Ovary (tissue), 9 donors: Measurements from ENCODE around the gene RRP36. TPM values are rescaled to one million over a fixed set of nuclear protein-coding genes. Genes with fewer than 3 reads are reported as not detected.
A peak's percentile ranks its signal among the peaks of the same experiment; 100 is the strongest.

Experiments
- DNase-seq, 5 donors: peaks; one replicate each; pipeline ENCODE4 v3.0.0-alpha.2; 2019 to 2020
- H3K27ac ChIP-seq, 2 donors: fragments of 200-600 bp; one replicate each; pipeline versions ENCODE4 v1.5.1 to v1.8.0; 2019 to 2022
- H3K27me3 ChIP-seq: fragments of 200-600 bp; one replicate; pipeline ENCODE4 v1.8.0; 2022
- H3K36me3 ChIP-seq: fragments of 200-600 bp; sonication (generic); one replicate; pipeline ENCODE4 v1.5.1; 2019
- H3K4me1 ChIP-seq: one replicate; pipeline ENCODE4 v1.8.1; 2013; ENCODE audit warnings: mild to moderate bottlenecking, moderate library complexity; ENCODE audit not compliant: insufficient read depth
- H3K4me3 ChIP-seq: fragments of 200-600 bp; sonication (generic); one replicate; pipeline ENCODE4 v1.5.1; 2017
- H3K9me3 ChIP-seq, 2 donors: fragments of 200-600 bp in 1 of 2; sonication (generic) in 1 of 2; one replicate each; pipeline versions ENCODE4 v1.5.1 to v1.8.1; 2013 to 2019; ENCODE audit warnings: mild to moderate bottlenecking in 1 of 2, moderate library complexity in 1 of 2
- CTCF ChIP-seq, 3 donors: fragments of 450-650 bp in 2 of 3; fragments of 200-600 bp in 1 of 3; IDR thresholded peaks; one replicate each; pipeline versions ENCODE4 v1.5.1 to v1.8.0; 2016 to 2022; ENCODE audit warnings: antibody characterized with exemption in 3 of 3, mild to moderate bottlenecking in 1 of 3
- EP300 ChIP-seq: sonication (generic); formaldehyde crosslinking; IDR thresholded peaks from one replicate; pipeline ENCODE4 v1.6.1; 2017; ENCODE audit warnings: antibody characterized with exemption
- POLR2A ChIP-seq: fragments of 450-650 bp; IDR thresholded peaks from one replicate; pipeline ENCODE4 v1.6.1; 2017; ENCODE audit warnings: antibody characterized with exemption, mild to moderate bottlenecking, moderate library complexity
- WGBS, 3 donors: extraction: QIAGEN DNeasy Blood & Tissue Kit in 1 of 3; methylation state at CpG; one replicate each; pipeline versions ENCODE4 v1.1.5 to v1.1.7; 2013 to 2017; 5-methylcytosine and 5-hydroxymethylcytosine counted together
- intact Hi-C, 4 donors: fragments of 100-400 bp; cut with DNase I; formaldehyde crosslinking; loops; one replicate each; pipeline versions ENCODE4 v1.11.0 to v1.15.1; 2022 to 2023
- polyA plus RNA-seq, 2 donors: library from polyadenylated mRNA; stranded (reverse); fragments of 200-250 nt in 1 of 2; fragments of 350-450 nt in 1 of 2; fragmentation: Illumina TruSeq in 1 of 2; extraction: RNeasy Lipid Tissue Mini Kit (QIAGEN cat#74804) in 1 of 2; gene quantifications; one replicate each; pipeline ENCODE4 v1.2.3, GENCODE V29; 2013 to 2014
- total RNA-seq, 7 donors: library from RNA; depleted of rRNA in 2 of 7; stranded (reverse); fragments of >200 nt in 2 of 7; fragmentation: NEBNext Ultra II Directional in 3 of 7; extraction: Animal tissue kit (Norgen Biotek cat#: 25700) in 3 of 7; gene quantifications; one replicate each; pipeline versions ENCODE4 v1.1.0 to v1.2.4, GENCODE V29; 2016 to 2023
- donor health status: DM: no; HTN: no; CAD: no; lungs with moderate emphysema.
- donor health status: DM: no; HTN: no; CAD: no.
- donor health status: Bipolar disorder and iron deficiency.
- donor health status: DM: yes; HTN: yes; CAD: no.
- donor health status: DM: no; HTN: no; CAD: no.
- donor health status: DM: yes; HTN: yes; CAD: no.

RRP36 gene
- total and polyA plus RNA-seq, 9 donors, result 23.6 to 58.7 (median 36.0) TPM

- TF ChIP-seq POLR2A, result no peak
- no peak for TF ChIP-seq EP300
- no peak for TF ChIP-seq CTCF (IDR thresholded peaks at IDR 0.05)
- no peaks in the 10 kb centered on the region for H3K9me3 ChIP-seq
- H3K4me3 ChIP-seq, result no peak overlapping the region
- no peak for DNase-seq
- peaks cover 8% of the 10 kb centered on the region for H3K4me1 ChIP-seq
- no peak overlapping the region for H3K27ac ChIP-seq
- H3K36me3 ChIP-seq, result no peaks in the 10 kb centered on the region
- WGBS, 3 donors, result 90 to 97% (median 91%) methylated on average over 12 of the region's 12 CpGs
- H3K27me3 ChIP-seq, result no peaks in the 10 kb centered on the region
- intact Hi-C loops, result no loop called here
These were observed 41.4 kb downstream of the RRP36 start for GRCh38 chr6:43062818-43063217.

- Histone ChIP-seq H3K36me3 (no peaks in the 10 kb centered on the region), H3K27ac (no peak overlapping the region), H3K4me3 (no peak overlapping the region), H3K9me3 (no peaks in the 10 kb centered on the region), H3K27me3 (no peaks in the 10 kb centered on the region), H3K4me1 (peaks cover 3% of the 10 kb centered on the region)
- intact Hi-C loops, result loop anchor here (2.0 to 10.0 kb wide), 4 partner anchors 55 to 73 kb away; no protein-coding TSS in a partner anchor
- TF ChIP-seq POLR2A, result no peak
- TF ChIP-seq CTCF (IDR thresholded peaks at IDR 0.05), result peak; percentile 22 to 62 (median 52)
- 37 to 43% (median 40%) methylated on average over 6 of the region's 6 CpGs for WGBS, 3 donors
- DNase-seq, result peak in 2 of 5 donors; percentile 36 to 43
These were observed 48.7 kb downstream of the RRP36 start for GRCh38 chr6:43070028-43070632.

GRCh38 chr6:43074847-43075669, 53.6 kb downstream of the RRP36 start:
- peaks cover 15% of the 10 kb centered on the region for H3K4me1 ChIP-seq
- H3K4me3 ChIP-seq, result no peak overlapping the region
- H3K27me3 ChIP-seq, result no peaks in the 10 kb centered on the region
- peak overlapping the region in 1 of 2 donors; percentile 56 for H3K27ac ChIP-seq
- intact Hi-C loops, result loop anchor here (5.0 to 10.0 kb wide), 4 partner anchors 47 to 67 kb away; no protein-coding TSS in a partner anchor
- DNase-seq, result peak; percentile 79 to 90 (median 86)
- no peaks in the 10 kb centered on the region for H3K9me3 ChIP-seq
- TF ChIP-seq CTCF (IDR thresholded peaks at IDR 0.05), result no peak
- TF ChIP-seq EP300, result no peak
- TF ChIP-seq POLR2A, result no peak
- 16 to 25% (median 20%) methylated on average over 4 to 6 of the region's 6 CpGs for WGBS, 3 donors
- H3K36me3 ChIP-seq, result no peaks in the 10 kb centered on the region

- Histone ChIP-seq H3K9me3 (no peaks in the 10 kb centered on the region), H3K27ac (peak within 1 kb of the TSS; percentile 49 to 66), H3K27me3 (no peaks in the 10 kb centered on the region), H3K4me3 (peak within 1 kb of the TSS; percentile 68), H3K4me1 (peaks cover 15% of the 10 kb centered on the region), H3K36me3 (no peaks in the 10 kb centered on the region)
- intact Hi-C loops, result loop anchor here in 2 of 4 donors (5.0 to 10.0 kb wide), 2 partner anchors 46 to 49 kb away; no protein-coding TSS in a partner anchor
- TF ChIP-seq EP300, result no peak
- no peak for TF ChIP-seq CTCF (IDR thresholded peaks at IDR 0.05)
- no peak for TF ChIP-seq POLR2A
- WGBS, 3 donors, result 1 to 8% (median 2%) methylated on average over 8 to 60 of the region's 60 CpGs
- peak; percentile 71 to 87 (median 85) for DNase-seq
These were observed 54.4 kb downstream of the RRP36 start, which contains the start of gene PTK7 for GRCh38 chr6:43075670-43076463. Gene PTK7 (plus strand): TSS chr6:43076314. CDS start chr6:43076489, 175 bp downstream.
